Choroid plexus epithelial cell (primary cell): ENCODE results near the gene BAX.

ENCODE experiments used
- DNase-seq: peaks from one replicate; pipeline ENCODE4 v3.0.0-alpha.2; 2010; ENCODE audit warnings: low read depth
- H3K4me3 ChIP-seq: 2 replicates; pipeline ENCODE4 v1.5.1; 2011; ENCODE audit warnings: low read depth, mild to moderate bottlenecking, control low read depth, low read length, moderate library complexity
- TF ChIP-seq, protein P1 (sequence below): conservative IDR thresholded peaks from 2 replicates; pipeline ENCODE4 v1.5.1; 2011; ENCODE audit warnings: low read depth, mild to moderate bottlenecking, control low read depth, inconsistent platforms, low read length, moderate library complexity

Gene BAX

DNA sequence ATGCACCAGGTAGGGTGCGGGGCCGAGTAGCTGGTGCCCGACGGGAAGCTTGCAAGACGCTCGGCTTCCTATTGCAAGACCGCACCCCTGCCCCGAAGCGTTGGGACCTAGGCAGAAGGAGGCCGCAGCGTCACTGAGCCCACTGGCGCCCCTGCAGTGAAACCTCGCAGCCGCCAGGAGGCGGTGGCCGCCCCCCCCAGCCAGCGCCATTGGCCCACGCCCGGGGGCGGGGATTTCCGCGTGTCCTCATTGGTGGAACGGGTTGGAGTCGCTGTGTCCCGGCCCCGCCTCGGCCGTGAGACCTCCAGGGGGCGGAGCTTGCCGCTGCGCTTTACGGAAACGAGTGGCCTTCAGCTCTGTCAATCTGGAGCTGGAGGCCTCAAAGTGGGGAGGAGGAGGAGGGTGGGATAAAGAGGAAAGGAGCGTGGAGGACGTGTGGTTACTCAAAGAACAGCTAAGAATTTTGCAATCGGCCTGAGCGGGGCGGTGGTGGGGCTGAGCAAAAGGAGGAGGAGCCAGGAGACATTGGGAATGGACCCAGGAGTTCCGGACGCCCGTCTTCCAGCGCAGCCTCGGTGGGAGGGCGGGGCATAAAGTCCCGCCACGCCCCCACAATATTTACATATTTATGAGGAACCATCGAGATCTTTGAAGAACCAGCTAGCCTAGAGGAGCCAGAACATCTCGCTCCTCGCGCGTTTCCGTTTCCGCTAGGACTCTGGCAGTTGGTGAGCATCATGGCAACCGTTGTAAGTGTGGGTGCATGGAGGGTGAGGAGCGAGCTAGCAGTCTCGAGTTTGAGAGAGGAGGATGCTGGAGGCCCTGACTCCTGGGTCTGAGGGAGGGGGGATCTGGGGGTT lies 38.7 kb downstream of the BAX start, which contains the start of the genes GYS1 and RUVBL2:
Gene GYS1 (minus strand): TSS at position 135 of the 860 bp plus-strand sequence. CDS start 197 bp downstream, outside the sequence.
Gene RUVBL2 (plus strand): TSS at position 713 of the 860 bp plus-strand sequence. CDS start 25 bp downstream, at position 738.
- peak within 1 kb of the TSS; percentile 87 for H3K4me3 ChIP-seq
- TF ChIP-seq, protein P1, sequence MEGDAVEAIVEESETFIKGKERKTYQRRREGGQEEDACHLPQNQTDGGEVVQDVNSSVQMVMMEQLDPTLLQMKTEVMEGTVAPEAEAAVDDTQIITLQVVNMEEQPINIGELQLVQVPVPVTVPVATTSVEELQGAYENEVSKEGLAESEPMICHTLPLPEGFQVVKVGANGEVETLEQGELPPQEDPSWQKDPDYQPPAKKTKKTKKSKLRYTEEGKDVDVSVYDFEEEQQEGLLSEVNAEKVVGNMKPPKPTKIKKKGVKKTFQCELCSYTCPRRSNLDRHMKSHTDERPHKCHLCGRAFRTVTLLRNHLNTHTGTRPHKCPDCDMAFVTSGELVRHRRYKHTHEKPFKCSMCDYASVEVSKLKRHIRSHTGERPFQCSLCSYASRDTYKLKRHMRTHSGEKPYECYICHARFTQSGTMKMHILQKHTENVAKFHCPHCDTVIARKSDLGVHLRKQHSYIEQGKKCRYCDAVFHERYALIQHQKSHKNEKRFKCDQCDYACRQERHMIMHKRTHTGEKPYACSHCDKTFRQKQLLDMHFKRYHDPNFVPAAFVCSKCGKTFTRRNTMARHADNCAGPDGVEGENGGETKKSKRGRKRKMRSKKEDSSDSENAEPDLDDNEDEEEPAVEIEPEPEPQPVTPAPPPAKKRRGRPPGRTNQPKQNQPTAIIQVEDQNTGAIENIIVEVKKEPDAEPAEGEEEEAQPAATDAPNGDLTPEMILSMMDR, result peak; percentile 81

DNA sequence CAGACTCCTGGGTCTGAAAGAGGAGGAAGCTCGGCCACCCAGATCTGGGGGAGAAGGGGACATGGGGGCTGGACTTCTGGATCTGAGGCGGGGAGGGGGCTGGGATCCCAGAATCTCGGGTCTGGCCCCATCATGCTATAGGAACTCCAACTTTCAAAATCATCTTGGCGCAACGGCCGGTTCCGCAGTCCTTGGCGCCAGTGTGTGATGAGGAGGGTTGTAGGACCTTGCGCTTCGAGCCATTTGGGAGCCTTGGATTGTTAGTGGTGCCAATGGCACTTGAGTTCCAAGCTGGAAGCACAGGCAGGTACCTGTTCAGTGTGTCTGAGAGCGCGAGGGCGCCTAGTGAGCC lies 39.3 kb downstream of the BAX start:
- peak overlapping the region; percentile 83 for H3K4me3 ChIP-seq
- TF ChIP-seq, protein P1, result no peak
- DNase-seq, result no peak

More for the DNA sequence above, 38.7 kb downstream of the BAX start, which contains the start of the genes GYS1 and RUVBL2:
- peak; percentile 100 for DNase-seq

DNA sequence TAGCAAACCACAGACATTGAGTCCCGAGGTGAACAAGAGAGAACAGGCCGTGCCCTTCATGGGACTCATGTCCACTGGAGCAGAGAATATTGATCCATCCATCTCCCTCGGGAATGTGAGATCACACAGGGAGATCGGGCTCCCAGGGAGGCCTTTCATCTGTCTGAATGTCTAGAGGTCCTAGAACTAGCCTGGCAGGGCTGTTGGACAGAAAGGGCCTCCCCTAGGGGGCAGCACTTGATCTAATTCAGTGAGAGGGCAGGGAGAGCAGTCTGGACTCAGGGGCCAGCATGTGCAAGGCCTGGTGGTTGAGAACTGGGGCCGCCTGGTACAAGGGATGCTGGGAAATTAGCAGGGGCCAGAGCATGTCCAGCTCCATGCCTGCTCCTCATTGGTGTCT lies 43.3 kb downstream of the BAX start:
- peak; percentile 75 for DNase-seq
- no peak overlapping the region for H3K4me3 ChIP-seq
- TF ChIP-seq, protein P1, result peak; percentile 78

DNA sequence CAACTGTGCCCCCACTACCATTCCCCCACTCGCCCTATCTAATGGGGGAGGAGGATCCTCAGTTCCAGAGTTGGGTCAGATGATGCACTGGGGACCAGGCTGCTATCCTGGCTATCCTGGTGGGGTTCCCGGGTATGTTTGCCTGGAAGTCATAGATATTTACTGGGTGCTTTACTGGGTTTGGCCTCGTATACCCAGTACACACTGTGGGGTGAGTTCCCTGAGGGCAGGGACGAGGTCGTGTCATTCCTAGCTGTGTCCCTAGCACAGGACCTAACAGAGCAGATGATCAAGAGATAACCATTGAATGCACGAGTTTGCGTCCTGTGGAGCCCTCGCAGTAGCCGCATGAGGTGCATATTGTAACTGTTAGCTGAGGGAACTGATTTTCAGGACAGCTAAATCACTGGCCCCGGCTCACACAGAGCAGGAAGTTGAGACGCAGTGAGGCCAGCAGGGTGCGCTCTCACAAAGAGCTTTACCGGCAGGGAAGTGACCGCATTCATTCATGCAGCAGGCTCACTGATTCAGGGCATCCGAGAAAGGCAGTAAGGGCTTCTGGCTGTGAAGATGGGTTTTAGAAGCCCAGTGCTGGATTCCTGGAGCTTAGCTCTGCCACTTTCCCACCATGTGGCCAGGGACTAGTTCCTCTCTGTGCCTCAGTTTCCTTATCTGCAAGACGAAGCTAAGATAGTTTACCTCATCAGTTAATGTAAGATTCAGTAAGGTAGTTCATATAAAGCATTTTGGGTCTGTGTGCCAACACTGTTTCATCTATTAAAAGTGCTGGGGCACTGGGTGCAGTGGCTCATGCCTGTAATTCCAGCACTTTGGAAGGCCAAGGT lies 45.0 kb downstream of the BAX start:
- no peak overlapping the region for H3K4me3 ChIP-seq
- TF ChIP-seq, protein P1, result peak; percentile 87
- peak; percentile 87 for DNase-seq

DNA sequence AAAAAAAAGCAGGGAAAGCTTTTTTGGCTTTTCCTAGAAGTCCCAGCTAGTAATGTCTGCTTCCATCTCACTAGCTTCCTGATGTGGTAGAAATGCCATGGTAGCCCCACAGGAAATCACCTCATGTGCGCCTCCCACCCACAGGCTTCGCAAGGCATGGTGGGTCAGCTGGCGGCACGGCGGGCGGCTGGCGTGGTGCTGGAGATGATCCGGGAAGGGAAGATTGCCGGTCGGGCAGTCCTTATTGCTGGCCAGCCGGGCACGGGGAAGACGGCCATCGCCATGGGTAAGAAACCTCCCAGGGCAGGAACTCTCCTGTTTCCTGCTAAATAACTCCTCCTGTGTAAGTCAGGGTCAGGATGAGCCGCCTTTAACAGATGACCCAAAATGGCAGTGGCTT lies 49.5 kb downstream of the BAX start:
- H3K4me3 ChIP-seq, result no peak overlapping the region
- DNase-seq, result no peak
- TF ChIP-seq, protein P1, result no peak

DNA sequence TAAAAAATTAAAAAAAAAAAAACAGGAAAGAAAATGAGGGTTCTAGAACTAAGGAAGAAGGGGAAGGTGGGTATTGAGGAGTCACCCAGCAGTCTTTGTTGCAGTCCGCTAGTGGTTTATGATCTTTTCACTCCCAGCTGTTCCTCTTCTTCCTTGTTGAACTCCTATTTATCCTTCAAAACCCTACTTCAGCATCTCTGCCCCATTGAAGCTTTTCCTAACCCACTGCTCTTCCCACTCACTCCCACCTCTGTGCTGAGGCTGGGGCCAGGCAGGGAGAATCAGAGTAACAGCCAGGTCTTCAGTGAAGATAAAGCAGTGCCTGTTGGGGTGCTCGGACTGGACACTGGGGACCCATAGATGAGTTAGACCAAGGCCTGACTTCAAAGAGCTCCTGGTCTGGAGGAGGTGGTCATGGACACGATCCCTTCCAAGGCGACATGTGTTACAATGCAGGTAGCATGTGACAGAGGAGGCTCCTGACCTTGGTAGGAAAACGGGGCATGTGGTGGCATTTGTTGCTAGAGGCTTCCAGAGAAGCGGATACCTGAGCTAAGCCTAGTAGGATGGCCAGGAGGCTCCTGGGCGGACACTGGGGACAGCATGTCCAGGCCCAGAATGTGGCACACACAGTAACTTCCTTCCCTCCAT lies 50.4 kb downstream of the BAX start:
- DNase-seq, result no peak
- TF ChIP-seq, protein P1, result no peak
- H3K4me3 ChIP-seq, result no peak overlapping the region
